Glutamatergic neuron (in vitro differentiated cells): ENCODE measurements around the gene C1QL2. TPM values are rescaled to one million over a fixed set of nuclear protein-coding genes. Genes with fewer than 3 reads are reported as not detected.

ENCODE experiments used
- DNase-seq: peaks from one replicate; pipeline ENCODE4 v3.0.0; 2022
- H3K27ac Mint-ChIP-seq: one replicate; pipeline ENCODE4 v1.8.0; 2020; ENCODE audit warnings: mild to moderate bottlenecking, mixed read lengths, inconsistent platforms; ENCODE audit not compliant: unreplicated experiment
- H3K27me3 Mint-ChIP-seq: one replicate; pipeline ENCODE4 v1.8.0; 2020; ENCODE audit warnings: mild to moderate bottlenecking, moderate library complexity, mixed read lengths, inconsistent platforms; ENCODE audit not compliant: unreplicated experiment
- H3K36me3 Mint-ChIP-seq: one replicate; pipeline ENCODE4 v1.8.0; 2020; ENCODE audit warnings: mild to moderate bottlenecking, mixed read lengths, inconsistent platforms; ENCODE audit not compliant: unreplicated experiment
- H3K4me1 Mint-ChIP-seq: one replicate; pipeline ENCODE4 v1.8.0; 2020; ENCODE audit warnings: mild to moderate bottlenecking, low read depth, mixed read lengths, inconsistent platforms; ENCODE audit not compliant: unreplicated experiment
- H3K4me3 Mint-ChIP-seq: one replicate; pipeline ENCODE4 v1.8.0; 2020; ENCODE audit warnings: mild to moderate bottlenecking, mixed read lengths, inconsistent platforms; ENCODE audit not compliant: unreplicated experiment
- H3K9me3 Mint-ChIP-seq: one replicate; pipeline ENCODE4 v1.8.0; 2020; ENCODE audit warnings: mild to moderate bottlenecking, moderate library complexity, mixed read lengths, inconsistent platforms; ENCODE audit not compliant: unreplicated experiment
- CTCF ChIP-seq: fragments of 200-600 bp; sonication (generic); IDR thresholded peaks from one replicate; pipeline ENCODE4 v1.5.0; 2021; ENCODE audit not compliant: partially characterized antibody, unreplicated experiment
- total RNA-seq: library from RNA; stranded (reverse); fragmentation: NEBNext Ultra II Directional; extraction: Animal tissue kit (Norgen Biotek cat#: 25700); gene quantifications from one replicate; pipeline ENCODE4 v1.2.1, GENCODE V29; 2021; ENCODE audit not compliant: unreplicated experiment

Gene C1QL2
- total RNA-seq, 1 donor from 2014 or later: not detected

- peaks cover 14% of the 10 kb centered on the region for H3K36me3 Mint-ChIP-seq
- DNase-seq: no peak
- TF ChIP-seq CTCF: no peak
- H3K9me3 Mint-ChIP-seq: peaks cover 8% of the 10 kb centered on the region
- no peak overlapping the region for H3K27ac Mint-ChIP-seq
- no peaks in the 10 kb centered on the region for H3K27me3 Mint-ChIP-seq
- no peak overlapping the region for H3K4me3 Mint-ChIP-seq
- no peaks in the 10 kb centered on the region for H3K4me1 Mint-ChIP-seq
Observed at GRCh38 chr2:119113489-119113770, 45.1 kb downstream of the C1QL2 start.

- Mint-ChIP-seq H3K4me1 (no peaks in the 10 kb centered on the region), H3K27ac (no peak overlapping the region), H3K27me3 (no peaks in the 10 kb centered on the region), H3K4me3 (no peak overlapping the region), H3K9me3 (peaks cover 8% of the 10 kb centered on the region), H3K36me3 (peaks cover 14% of the 10 kb centered on the region)
- no peak for DNase-seq
- TF ChIP-seq CTCF: no peak
Observed at GRCh38 chr2:119112770-119113488, 45.6 kb downstream of the C1QL2 start.

GRCh38 chr2:119112230-119112629 lies 46.3 kb downstream of the C1QL2 start:
- no peak for DNase-seq
- Mint-ChIP-seq H3K27me3 (no peaks in the 10 kb centered on the region), H3K27ac (no peak overlapping the region), H3K4me1 (peaks cover 2% of the 10 kb centered on the region), H3K36me3 (peaks cover 14% of the 10 kb centered on the region), H3K9me3 (peaks cover 8% of the 10 kb centered on the region), H3K4me3 (no peak overlapping the region)
- TF ChIP-seq CTCF: no peak

- Mint-ChIP-seq H3K9me3 (peaks cover 6% of the 10 kb centered on the region), H3K27me3 (no peaks in the 10 kb centered on the region), H3K27ac (no peak overlapping the region), H3K36me3 (peaks cover 14% of the 10 kb centered on the region), H3K4me3 (no peak overlapping the region), H3K4me1 (peaks cover 2% of the 10 kb centered on the region)
- TF ChIP-seq CTCF: no peak
- no peak for DNase-seq
Observed at GRCh38 chr2:119111115-119111975, 47.2 kb downstream of the C1QL2 start.

- TF ChIP-seq CTCF: no peak
- Mint-ChIP-seq H3K4me1 (peaks cover 2% of the 10 kb centered on the region), H3K27ac (no peak overlapping the region), H3K36me3 (peaks cover 14% of the 10 kb centered on the region), H3K27me3 (no peaks in the 10 kb centered on the region), H3K9me3 (peaks cover 6% of the 10 kb centered on the region), H3K4me3 (no peak overlapping the region)
- no peak for DNase-seq
Observed at GRCh38 chr2:119109866-119110265, 48.7 kb downstream of the C1QL2 start.
